GM21381 (cell line): ENCODE data around the gene FTO.

Experiments used
- ATAC-seq: cut with Tn5 transposase; IDR thresholded peaks from one replicate; pipeline ENCODE4 v1.9.1; 2021; ENCODE audit warnings: mild to moderate bottlenecking, moderate library complexity; ENCODE audit not compliant: unreplicated experiment

FTO gene

DNA sequence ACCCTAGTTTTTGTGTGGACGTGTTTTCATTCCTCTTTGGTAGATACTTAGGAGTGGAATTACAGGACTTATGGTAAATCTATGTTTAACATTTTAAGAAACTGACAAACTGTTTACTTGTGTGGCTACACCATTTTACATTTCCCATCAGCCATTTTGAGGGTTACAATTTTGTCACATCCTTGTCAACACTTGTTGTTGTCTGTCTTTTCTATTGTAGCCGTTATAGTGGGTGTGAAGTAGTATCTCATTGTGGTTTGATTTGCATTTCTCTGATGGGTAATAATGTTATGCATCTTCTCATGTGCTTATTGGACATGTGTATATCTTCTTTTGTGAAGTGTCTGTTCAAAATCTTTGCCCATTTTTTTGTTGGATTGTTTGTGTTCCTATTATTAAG is 4.5 kb downstream of the FTO start:
- no peak for ATAC-seq

DNA sequence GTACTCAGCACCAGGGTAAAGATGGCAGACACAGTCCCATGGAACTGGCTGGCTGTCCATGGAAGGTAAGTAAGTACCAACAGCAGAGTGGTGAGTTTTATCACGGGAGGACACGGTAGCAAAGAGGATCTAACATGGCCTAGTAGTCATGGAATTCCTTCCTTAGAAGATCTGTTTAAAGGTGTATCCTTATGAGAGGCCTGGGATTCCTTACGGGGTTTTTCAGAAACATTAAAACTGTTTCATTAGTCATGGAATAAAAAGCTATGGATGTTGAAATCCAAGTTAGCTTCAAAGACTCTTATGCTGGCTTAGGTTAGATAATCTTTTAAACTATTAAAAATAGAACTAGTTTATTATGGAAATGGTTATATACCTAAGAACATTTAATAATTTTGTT is 7.4 kb downstream of the FTO start:
- ATAC-seq = no peak

DNA sequence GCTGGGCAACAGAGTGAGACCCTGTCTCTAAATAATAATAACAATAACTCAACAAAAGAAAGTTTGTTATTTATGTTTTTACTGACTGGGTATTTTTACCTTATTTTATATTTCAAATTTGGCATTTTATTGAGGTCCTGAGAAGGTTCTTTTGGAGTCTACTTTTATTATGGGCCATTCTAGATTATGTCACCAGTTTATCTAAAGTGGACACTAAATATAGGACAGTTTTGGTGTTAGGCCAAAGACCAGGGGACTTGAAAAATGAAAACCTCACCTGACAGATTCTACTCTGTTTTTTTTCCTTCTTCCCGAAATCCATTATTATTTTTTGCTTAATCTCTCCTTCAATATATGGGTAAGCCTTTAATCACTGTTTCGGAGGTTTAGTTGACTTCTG is 8.1 kb downstream of the FTO start:
- no peak for ATAC-seq

DNA sequence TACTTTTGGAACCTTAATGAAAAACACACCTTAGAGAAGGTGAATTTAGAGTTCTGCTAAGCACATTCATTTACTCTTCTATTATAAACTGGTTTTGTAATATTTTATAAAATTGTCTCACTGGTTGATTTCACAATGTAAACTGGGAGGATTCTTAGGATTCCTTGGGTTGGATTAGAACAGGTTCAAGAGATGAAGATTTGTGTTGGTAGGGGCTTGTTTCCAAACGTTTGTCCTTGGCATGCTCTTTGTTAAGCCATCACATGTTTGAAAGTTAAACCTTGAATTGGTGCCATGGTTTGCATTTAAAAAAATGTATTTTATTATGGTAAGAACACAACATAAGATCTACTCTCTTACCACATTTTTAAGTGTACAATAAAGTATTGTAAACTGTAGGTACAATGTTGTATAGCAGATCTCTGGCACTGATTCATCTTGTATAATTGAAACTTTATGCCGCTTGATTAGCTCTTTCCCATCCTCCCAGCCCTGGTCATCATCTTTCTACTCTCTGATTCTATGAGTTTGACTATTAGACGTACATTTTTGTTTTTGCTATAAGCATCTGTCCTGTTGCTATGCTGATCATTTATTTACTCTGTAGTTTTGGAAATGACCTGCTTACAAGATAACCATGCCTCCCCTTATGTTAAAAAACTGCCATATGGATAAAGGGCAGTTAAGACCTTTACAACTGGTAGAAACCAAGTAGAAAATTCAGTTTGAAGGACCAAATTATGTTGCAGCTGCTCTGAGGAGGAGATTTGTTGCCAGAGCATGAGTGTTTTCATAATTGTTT is 9.6 kb downstream of the FTO start:
- no peak for ATAC-seq

DNA sequence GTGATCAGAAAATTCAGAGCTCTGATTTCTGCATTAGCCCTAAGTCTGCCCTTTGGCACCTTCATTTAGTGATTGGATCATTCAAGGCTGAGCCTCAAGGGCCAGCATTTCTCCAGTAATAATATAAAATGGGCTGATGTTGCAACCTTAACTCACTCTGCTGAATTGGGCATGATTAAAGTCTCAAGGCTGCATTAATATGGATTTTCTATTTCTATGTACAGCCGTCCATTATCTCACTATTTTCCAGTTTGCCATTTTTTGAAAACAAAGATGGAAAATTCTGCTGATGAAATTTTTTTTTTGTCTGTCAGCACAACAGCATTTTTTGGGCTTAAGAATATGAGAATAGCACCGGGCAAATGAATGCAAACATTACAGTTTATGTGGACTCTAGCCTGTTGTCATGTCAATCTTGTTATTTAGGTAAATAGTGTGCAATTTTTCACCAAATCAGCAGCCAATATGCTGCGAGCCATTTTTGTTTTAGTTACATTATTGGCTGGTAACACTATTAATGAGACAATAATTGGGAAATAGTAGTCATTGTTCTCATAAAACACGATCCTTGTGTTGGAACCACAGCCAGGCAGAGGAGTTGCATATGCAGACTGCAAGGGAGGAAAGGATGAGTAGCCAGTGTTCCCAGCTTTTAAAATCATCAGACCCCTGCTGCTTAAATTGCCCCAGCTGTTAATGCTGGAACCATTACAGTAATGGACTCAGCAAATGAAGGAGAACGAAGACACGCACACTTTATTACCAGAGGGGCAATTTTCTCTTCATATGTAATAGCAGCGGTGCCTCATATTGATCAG is 10.5 kb downstream of the FTO start:
- ATAC-seq = no peak

DNA sequence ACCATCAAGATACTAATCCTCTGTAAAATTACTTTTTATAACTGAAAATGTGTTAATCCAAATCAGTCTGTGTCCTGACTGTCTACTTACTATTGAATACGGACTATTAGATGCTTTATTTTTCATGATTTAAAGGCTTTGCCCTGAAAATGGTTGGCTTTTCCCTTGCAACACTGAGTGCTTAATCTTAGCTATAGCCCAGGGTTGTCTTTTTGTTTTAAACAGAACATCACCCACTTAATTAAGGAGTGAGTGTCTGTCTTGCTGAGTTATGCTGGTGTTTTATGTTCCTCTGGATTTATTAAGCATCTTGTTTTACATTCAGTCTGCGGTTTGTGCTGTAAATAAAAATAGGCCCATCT is 11.0 kb downstream of the FTO start:
- no peak for ATAC-seq

DNA sequence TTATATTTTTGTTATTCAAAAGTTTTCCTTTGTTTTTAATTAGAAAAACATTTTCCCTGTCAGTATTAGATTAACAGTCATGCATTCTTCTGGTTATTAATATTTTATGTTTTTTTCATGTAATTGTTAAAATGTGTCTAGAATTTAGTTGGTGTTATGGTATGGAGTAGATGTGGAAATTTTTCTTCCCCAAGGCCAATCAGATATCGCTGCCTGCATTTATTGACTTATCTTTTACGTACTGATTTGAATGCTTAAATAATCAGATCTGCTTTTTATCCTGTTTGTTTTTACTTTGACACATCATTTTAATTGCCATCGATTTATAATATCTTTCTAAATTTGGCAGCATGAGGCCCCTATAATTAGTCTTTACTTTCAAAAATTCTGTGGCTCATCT is 13.6 kb downstream of the FTO start:
- no peak for ATAC-seq

DNA sequence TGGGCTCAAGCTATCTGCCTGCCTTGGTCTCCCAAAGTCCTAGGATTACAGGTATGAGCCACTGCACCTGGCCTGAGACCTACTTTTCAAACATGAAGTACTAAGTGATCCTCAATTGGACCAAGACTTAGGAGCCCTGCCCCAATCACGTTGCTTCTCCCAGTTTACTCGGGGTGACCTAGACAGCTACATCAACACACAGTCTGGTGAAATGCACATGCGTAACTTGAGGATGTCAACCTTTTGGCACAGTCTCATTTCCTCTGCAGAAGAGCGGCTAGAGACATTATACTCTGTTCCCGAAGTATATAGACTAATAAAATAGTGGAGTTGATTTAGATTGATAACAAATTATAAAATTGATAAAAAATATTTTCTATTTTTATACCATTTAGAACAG is 17.1 kb downstream of the FTO start:
- no peak for ATAC-seq

DNA sequence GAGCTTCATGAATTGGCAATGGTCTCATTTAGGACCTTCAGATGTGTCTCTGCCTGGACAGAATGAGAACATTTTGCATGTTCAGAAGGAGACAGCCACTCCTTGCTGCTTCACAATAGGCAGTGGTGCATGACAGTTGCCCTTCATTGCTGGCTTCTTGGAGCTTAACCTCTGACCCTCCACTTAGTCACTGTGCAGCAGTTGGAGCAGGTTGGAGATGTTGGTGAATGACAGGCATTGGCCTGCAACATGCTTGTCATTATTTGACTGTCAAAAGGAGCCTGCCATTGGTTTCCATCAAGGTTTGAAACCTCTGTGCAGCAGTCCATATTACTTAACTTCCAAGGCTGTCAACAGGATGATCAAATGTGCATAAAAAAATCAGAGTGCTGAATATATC is 22.7 kb downstream of the FTO start:
- no peak for ATAC-seq

DNA sequence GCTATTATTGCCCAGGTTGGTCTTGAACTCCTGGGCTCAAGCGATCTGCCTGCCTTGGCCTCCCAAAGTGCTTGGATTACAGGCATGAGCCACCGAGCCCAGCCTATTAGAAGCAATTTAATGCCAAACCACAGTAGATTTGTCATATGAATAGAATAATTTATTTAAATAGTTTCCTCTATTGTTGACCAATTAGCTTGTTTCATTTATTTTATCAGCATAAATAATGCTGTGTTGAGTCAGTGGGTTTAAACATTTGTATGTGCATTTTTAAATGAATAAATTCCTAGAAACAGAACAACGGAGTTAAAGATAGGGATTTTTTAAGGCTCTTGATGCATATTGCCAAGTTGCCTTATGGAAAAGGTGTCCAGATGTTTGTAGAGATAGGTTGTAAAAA is 26.7 kb downstream of the FTO start:
- no peak for ATAC-seq

DNA sequence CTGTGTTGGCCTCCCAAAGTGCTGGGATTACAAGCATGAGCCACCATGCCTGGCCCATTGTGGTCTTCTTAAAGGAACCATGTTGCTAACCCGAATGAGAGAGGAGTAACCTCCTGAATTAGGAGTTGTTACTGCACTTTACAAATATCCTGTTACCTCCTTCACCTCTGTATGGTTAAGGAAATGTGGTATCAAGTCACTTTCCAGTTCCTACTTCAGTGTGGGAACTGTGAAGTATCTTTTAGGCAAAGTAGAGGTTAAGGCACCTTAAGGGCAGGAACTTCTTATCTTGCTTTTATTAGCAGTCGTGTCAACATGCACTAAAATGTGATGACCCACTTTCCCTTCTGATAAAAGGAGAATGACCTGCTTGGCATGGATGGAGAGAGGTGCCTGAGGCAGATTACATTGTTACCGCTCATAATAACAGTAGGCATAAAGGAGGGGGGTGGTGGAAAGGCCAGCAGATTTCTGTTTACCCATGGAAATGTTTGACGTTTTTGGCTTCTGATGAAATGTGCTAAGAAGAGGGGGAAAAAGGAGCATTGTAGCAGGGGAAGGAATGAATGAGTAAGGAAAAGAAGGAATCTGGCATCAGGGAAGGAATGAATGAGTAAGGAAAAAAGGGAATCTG is 28.5 kb downstream of the FTO start:
- ATAC-seq = no peak

DNA sequence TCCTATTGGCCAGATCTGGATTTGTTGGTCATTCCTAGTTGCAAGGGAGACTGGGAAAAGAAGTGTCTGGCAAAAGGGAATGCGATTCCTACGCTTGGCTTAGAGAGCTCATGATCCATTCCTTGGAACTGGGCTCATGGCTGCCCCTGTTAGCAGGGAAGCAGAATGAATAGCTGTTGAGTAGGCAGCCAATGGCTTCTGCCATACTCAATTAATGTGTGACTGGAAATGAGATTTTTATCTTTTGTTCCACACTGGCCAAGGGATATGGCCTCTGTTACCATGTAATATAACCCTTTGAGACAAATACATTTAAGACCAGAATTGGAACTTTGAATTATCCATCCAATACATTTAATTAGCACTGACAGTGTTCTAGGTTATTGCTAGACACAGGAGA is 31.0 kb downstream of the FTO start:
- ATAC-seq = no peak

DNA sequence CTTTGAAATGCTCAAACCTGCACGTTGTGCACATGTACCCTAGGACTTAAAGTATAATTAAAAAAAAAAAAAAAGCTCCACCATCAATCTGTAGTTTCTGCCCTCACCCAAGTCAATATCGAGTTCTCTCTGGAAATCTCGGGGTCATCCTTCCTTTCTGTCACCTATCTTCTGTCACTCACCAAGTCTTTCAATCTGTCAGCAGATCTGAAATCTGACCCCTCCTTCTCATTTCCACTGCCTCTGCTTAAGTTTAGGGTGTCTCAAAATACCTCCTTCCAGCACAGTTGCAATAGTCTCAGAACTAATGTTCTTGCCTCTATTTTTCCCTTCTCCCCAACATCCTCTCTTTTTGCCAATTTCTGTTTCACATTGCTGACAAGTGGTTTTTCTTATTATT is 32.3 kb downstream of the FTO start:
- no peak for ATAC-seq

DNA sequence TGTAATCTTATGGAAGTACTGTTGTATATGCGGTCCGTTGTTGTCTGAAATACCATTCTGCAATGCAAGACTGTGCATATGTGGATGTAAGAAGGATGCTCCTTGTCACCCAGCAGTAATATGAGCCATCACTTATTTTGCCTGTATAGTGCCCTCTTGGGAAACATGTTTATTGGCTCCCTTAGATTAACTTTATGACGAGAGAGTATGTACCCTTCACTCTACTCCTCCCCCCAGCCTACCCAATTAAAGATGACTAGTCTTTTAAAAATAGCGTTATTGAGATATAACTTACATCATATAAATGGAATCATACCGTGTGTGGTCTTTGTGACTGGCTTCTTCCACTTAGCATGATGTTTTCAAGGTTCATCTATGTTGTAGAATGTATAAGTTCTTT is 33.6 kb downstream of the FTO start:
- ATAC-seq = no peak

DNA sequence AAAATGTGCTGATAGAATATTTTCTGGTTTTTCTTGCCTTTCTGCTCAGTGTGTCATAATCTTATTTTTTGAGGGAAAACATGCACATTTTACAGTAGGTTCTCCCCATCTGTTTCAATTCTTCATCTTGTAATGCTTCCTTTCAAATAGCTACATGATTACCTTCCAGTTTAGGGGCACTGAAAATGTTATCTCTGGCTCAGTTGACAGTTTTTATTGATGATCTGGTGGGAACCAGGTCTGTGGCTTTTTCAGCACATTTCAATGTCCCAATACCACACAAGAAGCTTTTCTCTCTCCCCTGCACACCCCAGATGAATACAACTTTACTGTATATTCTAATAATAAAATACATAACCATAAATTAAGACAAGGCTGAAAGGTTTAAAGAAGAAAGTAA is 36.5 kb downstream of the FTO start:
- no peak for ATAC-seq

DNA sequence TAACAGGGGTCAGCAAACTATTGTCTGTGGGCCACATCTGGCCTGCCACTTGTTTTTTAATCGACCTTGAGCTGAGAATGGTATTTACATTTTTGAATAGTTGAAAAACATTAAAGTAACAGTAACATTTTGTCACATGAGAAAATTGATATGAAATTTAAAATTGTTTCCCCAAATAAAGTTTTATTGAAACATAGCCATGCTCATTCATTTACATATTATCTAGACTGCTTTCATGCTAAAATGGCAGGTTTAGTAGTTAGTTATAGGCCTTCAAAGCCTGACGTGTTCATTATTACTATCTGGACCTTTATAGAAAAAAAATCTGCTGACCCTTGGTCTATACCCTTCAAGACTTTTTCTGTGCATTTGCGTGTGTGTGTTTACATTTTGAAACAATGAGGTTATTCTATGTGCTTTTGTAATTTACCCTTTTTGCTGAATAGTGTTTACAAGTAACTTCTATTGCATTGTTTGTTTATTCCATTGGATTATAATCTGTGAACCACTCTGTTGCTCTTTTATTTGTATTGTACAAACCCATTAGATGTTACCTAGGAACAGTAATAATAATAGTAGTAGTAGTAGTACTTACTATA is 37.1 kb downstream of the FTO start:
- ATAC-seq = no peak

DNA sequence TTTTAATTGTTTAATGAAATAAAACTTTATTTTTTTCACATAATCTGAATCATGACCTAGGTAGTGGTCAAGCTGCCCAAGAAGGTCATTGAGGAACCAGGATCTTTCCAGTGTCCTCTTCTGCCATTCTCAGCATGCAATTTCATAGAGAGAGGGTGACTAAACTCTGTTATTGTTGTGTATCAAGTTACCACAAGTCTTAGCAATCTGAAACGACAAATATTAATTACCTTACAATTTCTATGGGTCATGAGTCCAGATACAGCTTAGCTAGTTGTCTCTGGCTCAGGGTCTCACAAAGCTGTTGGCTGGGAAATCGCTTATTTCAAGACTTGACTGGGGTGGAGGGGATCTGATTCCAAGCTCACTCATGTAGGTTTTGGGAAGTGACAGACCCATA is 37.6 kb downstream of the FTO start:
- no peak for ATAC-seq

DNA sequence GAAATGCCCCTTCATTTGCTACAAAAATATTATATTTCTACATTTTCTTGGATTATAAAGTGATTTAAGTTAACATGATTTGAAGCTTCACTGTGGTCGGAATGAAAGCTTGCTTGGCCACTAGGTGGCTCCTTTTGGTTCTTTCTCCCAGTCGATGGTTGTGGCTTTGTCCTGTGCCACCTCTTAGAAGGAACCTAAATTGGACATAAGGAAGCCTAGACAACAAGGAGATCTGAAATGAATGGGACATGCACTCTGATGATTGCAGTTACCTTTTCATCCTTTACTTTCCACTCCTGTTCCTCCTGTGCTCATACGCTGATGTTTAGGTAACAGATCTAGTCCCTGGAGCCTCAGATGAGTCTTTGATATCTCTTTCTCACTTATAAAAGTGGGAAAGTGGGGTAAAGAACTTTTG is 39.2 kb downstream of the FTO start:
- ATAC-seq = no peak

DNA sequence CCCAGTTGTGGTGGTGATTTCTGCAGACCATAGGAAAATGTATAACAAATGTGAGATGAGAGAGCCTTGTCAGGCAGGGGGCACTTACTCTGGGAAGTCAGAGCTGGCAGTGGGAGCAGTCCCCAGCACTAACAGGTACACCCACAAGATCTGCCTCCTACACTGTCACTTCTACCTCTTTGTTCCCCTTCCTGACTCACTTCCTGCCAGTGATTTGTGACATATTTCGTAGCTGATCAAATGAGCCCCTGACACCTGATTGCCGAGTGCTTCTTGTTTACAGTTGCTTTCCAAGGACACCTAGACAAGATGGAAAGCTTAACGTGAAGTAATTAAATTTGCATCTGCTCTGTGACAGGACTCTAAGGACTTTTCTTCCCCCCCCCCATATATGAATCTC is 40.5 kb downstream of the FTO start:
- no peak for ATAC-seq

DNA sequence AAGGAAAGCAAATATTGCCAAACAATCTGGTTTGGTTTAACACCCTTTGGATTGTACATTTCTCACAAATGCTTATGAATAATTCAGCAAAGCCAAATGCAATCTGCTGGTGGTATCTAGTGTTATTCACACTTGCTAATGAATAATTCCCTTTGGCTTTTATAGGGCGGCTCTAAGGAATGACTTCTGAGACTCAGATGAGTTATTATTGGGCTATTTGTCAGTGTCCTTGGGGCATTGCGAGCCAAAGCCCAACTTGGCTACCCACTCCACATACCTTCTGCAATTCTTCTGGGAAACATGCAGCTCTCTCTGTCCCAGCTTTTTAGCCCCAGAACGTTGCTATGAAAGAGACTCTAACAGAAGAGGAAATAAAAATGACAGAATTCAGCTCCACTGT is 41.1 kb downstream of the FTO start:
- no peak for ATAC-seq

DNA sequence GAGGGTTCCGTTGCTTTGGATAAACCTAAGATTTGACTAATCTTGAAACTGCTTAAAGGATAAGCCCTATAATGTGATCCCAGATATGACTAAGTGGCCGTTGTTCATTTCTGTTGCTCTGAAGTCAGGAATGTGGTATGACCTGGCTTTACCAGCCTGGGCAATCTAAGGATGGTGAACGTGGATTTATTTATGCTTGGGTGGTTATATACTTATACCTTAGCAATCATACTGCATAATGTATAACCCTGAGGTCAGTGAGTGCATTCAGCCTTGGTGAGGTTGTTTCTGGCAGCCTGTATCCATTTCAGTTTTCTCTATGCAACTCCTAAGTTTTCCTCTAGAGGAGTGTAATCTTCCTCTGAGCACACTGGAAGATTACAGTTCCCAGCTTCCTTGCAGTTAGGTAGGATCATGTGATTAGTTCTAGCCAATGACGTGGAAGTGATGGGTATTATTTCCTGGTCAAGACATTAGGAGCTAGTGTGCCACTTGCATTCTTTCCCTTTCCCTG is 41.9 kb downstream of the FTO start:
- no peak for ATAC-seq
